ENCODE data around the gene METTL21C. TPM values are rescaled to one million over a fixed set of nuclear protein-coding genes. Genes with fewer than 3 reads are reported as not detected.

METTL21C gene
- polyA plus RNA-seq, 1 donor from 2014 or later, result not detected

GRCh38 chr13:102687520-102687919 is 7.3 kb downstream of the METTL21C start:
- Mint-ChIP-seq H3K9me3 (peaks cover 0 to 3% (median 0%) of the 10 kb centered on the region in 3 donors), H3K27me3 (peaks cover 10% of the 10 kb centered on the region), H3K27ac (no peak overlapping the region), H3K4me1 (peaks cover 0 to under 1% (median 0%) of the 10 kb centered on the region in 3 donors), H3K4me3 (no peak overlapping the region), H3K36me3 (no peaks in the 10 kb centered on the region)

DNA sequence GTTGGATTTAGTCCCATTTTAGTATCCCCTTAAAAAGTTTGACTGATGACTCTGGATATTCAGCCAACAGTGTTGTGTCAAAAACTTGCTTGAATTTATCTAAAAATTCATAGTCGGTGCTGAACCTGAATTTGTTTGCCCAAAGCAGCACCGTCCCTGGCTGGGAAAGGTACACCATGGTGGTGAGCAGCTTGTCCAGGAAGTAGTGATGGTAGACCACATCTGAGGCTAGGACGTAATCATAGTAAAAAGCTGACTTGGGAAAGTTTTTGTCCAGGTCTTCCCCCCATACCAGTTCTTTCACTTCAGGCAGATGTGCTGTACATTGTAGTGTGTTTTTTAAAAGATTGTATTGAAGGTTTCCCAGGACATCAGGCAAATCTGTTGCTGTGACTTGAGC is 8.8 kb downstream of the METTL21C start:
- no peaks in the 10 kb centered on the region for H3K9me3 Mint-ChIP-seq
- no peak overlapping the region for H3K27ac Mint-ChIP-seq
- no peaks in the 10 kb centered on the region for H3K36me3 Mint-ChIP-seq
- peaks cover 4 to 8% (median 5%) of the 10 kb centered on the region in 3 donors for H3K4me1 Mint-ChIP-seq
- peaks cover 4% of the 10 kb centered on the region for H3K27me3 Mint-ChIP-seq
- H3K4me3 Mint-ChIP-seq, result no peak overlapping the region

GRCh38 chr13:102683637-102684036 is 11.2 kb downstream of the METTL21C start:
- no peak overlapping the region for H3K4me3 Mint-ChIP-seq
- H3K27ac Mint-ChIP-seq, result no peak overlapping the region
- peaks cover 4% of the 10 kb centered on the region for H3K36me3 Mint-ChIP-seq
- no peaks in the 10 kb centered on the region for H3K9me3 Mint-ChIP-seq
- H3K27me3 Mint-ChIP-seq, result no peaks in the 10 kb centered on the region
- H3K4me1 Mint-ChIP-seq, result peaks cover 12 to 16% (median 15%) of the 10 kb centered on the region in 3 donors

- Mint-ChIP-seq H3K9me3 (peaks cover 0 to 1% (median 0%) of the 10 kb centered on the region in 3 donors), H3K36me3 (peaks cover 6% of the 10 kb centered on the region), H3K27ac (no peak overlapping the region), H3K27me3 (no peaks in the 10 kb centered on the region), H3K4me3 (no peak overlapping the region), H3K4me1 (peaks cover 12 to 16% (median 15%) of the 10 kb centered on the region in 3 donors)
Measured at GRCh38 chr13:102682727-102683126, 12.1 kb downstream of the METTL21C start.

DNA sequence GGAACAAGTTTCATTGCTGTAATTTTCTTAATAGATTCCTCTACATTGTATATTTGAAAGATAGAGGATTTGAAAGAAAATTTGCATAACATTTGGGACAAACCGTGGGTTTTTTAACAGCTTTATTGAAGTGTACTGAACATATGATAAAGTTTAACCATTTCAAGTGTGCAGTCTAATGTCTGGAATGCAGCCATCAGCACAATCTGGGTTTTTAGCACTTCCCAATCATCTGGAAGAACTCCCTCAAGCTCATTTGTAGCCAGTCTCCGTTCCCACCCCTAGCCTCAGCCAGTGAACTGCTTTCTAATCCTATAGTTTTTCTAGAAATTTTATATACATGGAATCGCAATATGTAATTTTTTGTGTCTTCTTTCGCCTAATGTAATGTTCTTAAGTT is 12.6 kb downstream of the METTL21C start:
- Mint-ChIP-seq H3K9me3 (peaks cover 0 to 2% (median 0%) of the 10 kb centered on the region in 3 donors), H3K4me1 (peaks cover 12 to 16% (median 15%) of the 10 kb centered on the region in 3 donors), H3K36me3 (peaks cover 10% of the 10 kb centered on the region), H3K27ac (no peak overlapping the region), H3K4me3 (no peak overlapping the region), H3K27me3 (no peaks in the 10 kb centered on the region)

GRCh38 chr13:102680842-102681740 is 13.8 kb downstream of the METTL21C start:
- Mint-ChIP-seq H3K36me3 (peaks cover 10% of the 10 kb centered on the region), H3K4me1 (peaks cover 12 to 16% (median 15%) of the 10 kb centered on the region in 3 donors), H3K4me3 (peak overlapping the region in 1 of 4 donors; percentile 79), H3K27me3 (no peaks in the 10 kb centered on the region), H3K9me3 (peaks cover 0 to 2% (median 0%) of the 10 kb centered on the region in 3 donors), H3K27ac (peak overlapping the region; percentile 5 to 80 (median 34))

- Mint-ChIP-seq H3K36me3 (peaks cover 10% of the 10 kb centered on the region), H3K4me3 (peak overlapping the region in 1 of 4 donors; percentile 14), H3K27me3 (no peaks in the 10 kb centered on the region)
Measured at GRCh38 chr13:102680133-102680717, 14.6 kb downstream of the METTL21C start.

GRCh38 chr13:102679449-102680132 is 15.3 kb downstream of the METTL21C start:
- no peaks in the 10 kb centered on the region for H3K27me3 Mint-ChIP-seq
- peaks cover 10% of the 10 kb centered on the region for H3K36me3 Mint-ChIP-seq
- H3K9me3 Mint-ChIP-seq, result peaks cover 0 to 2% (median 0%) of the 10 kb centered on the region in 3 donors
- peak overlapping the region in 1 of 3 donors; percentile 42 for H3K27ac Mint-ChIP-seq
- peaks cover 12 to 16% (median 15%) of the 10 kb centered on the region in 3 donors for H3K4me1 Mint-ChIP-seq
- no peak overlapping the region for H3K4me3 Mint-ChIP-seq

More at GRCh38 chr13:102680133-102680717, 14.6 kb downstream of the METTL21C start:
- peak overlapping the region; percentile 5 to 80 (median 34) for H3K27ac Mint-ChIP-seq
- H3K9me3 Mint-ChIP-seq, result peaks cover 0 to 2% (median 0%) of the 10 kb centered on the region in 3 donors
- peaks cover 12 to 16% (median 15%) of the 10 kb centered on the region in 3 donors for H3K4me1 Mint-ChIP-seq

GRCh38 chr13:102678339-102679107 is 16.3 kb downstream of the METTL21C start:
- H3K27me3 Mint-ChIP-seq, result no peaks in the 10 kb centered on the region
- H3K36me3 Mint-ChIP-seq, result peaks cover 10% of the 10 kb centered on the region
- H3K4me3 Mint-ChIP-seq, result no peak overlapping the region
- H3K9me3 Mint-ChIP-seq, result peaks cover 0 to 2% (median 0%) of the 10 kb centered on the region in 3 donors
- H3K4me1 Mint-ChIP-seq, result peaks cover 12 to 16% (median 15%) of the 10 kb centered on the region in 3 donors
- H3K27ac Mint-ChIP-seq, result no peak overlapping the region

GRCh38 chr13:102677122-102677521 is 17.7 kb downstream of the METTL21C start:
- Mint-ChIP-seq H3K4me3 (no peak overlapping the region), H3K27me3 (no peaks in the 10 kb centered on the region), H3K9me3 (peaks cover 0 to 2% (median 0%) of the 10 kb centered on the region in 3 donors), H3K27ac (no peak overlapping the region), H3K36me3 (peaks cover 14% of the 10 kb centered on the region), H3K4me1 (peaks cover 12 to 15% (median 14%) of the 10 kb centered on the region in 3 donors)

GRCh38 chr13:102675115-102675514 is 19.7 kb downstream of the METTL21C start:
- Mint-ChIP-seq H3K27ac (no peak overlapping the region), H3K27me3 (no peaks in the 10 kb centered on the region), H3K36me3 (peaks cover 20% of the 10 kb centered on the region), H3K4me1 (peaks cover 0 to 3% (median 0%) of the 10 kb centered on the region in 3 donors), H3K9me3 (peaks cover 6 to 10% (median 8%) of the 10 kb centered on the region in 3 donors), H3K4me3 (no peak overlapping the region)

DNA sequence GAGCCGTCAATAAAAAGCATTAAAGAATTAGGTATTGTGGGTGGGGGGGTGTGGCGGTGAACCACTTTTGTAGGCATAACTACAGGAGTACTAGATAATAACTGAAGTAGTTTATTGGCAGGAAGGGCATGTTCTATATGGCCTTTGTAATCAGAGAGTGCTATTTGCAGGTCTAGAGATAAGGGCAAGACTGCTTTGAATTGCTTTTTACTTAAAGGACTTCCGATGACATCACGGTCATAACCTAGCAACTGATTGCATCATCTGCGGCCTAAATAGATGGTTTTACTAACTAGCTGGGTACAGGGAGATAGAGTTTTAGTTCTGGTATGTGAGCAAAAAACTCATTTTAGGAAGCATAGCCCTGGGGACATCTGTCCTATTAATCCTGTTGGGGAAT is 24.7 kb downstream of the METTL21C start:
- H3K4me3 Mint-ChIP-seq, result no peak overlapping the region
- H3K27me3 Mint-ChIP-seq, result no peaks in the 10 kb centered on the region
- peaks cover 5 to 28% (median 14%) of the 10 kb centered on the region in 3 donors for H3K9me3 Mint-ChIP-seq
- H3K36me3 Mint-ChIP-seq, result peaks cover 38% of the 10 kb centered on the region
- H3K27ac Mint-ChIP-seq, result peak overlapping the region in 1 of 3 donors; percentile 8
- H3K4me1 Mint-ChIP-seq, result no peaks in the 10 kb centered on the region

- no peak overlapping the region for H3K27ac Mint-ChIP-seq
- no peak overlapping the region for H3K4me3 Mint-ChIP-seq
- H3K4me1 Mint-ChIP-seq, result no peaks in the 10 kb centered on the region
- no peaks in the 10 kb centered on the region for H3K27me3 Mint-ChIP-seq
- H3K36me3 Mint-ChIP-seq, result peaks cover 38% of the 10 kb centered on the region
- H3K9me3 Mint-ChIP-seq, result peaks cover 5 to 28% (median 14%) of the 10 kb centered on the region in 3 donors
Measured at GRCh38 chr13:102667911-102668310, 26.9 kb downstream of the METTL21C start.

- Mint-ChIP-seq H3K36me3 (peaks cover 34% of the 10 kb centered on the region), H3K4me3 (no peak overlapping the region), H3K27ac (no peak overlapping the region), H3K27me3 (no peaks in the 10 kb centered on the region), H3K4me1 (no peaks in the 10 kb centered on the region), H3K9me3 (peaks cover 5 to 28% (median 14%) of the 10 kb centered on the region in 3 donors)
Measured at GRCh38 chr13:102667023-102667422, 27.8 kb downstream of the METTL21C start.

Measured in IgD-negative memory B cell (primary cell).